GM19438 (cell line): ENCODE results near the gene HIPK2.
"Not testable (repeated sequence)": the region's sequence is repeated elsewhere in the genome, so short reads cannot be mapped to it uniquely, and the experiment has no call there.

ENCODE experiments used
- ATAC-seq: cut with Tn5 transposase; IDR thresholded peaks from one replicate; pipeline ENCODE4 v1.9.1; 2021; ENCODE audit warnings: low read depth; ENCODE audit not compliant: unreplicated experiment

Gene HIPK2

DNA sequence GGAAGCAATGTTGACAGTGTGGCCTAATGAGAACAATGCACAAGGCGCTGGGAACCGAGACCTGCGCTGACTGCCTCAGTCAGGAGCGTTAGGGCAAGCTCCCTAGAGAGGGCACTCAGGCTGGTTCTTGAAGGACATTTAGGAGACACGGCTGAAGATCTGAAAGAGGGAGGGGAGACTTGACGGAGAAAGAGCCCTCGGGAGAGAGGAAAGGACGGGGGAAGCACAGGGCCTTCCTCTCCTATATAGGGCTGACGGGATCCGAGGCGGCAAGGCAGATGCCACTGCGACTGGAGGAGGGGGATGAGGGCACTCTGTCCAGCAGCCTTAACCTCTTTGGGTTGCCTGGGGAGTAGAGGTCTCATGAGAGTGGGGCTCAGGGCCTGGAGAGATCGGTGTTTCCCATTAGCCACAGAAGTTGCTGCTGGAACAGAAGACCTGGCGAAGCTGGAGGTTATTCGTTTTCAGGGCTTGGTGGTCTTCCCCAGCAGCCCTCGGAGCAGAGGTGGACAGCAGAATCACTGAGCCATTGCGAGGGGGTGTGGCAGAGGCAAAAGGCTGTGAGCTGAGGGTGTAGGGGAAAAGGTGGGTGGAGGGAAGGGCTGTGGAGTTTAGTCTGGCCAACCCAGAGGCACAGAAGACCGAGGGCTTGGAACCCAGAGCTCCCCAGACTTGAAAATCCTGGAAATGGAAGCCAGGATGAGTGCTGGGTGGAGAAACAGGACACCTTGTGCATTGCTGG, 218.3 kb downstream of the HIPK2 start:
- ATAC-seq = no peak

DNA sequence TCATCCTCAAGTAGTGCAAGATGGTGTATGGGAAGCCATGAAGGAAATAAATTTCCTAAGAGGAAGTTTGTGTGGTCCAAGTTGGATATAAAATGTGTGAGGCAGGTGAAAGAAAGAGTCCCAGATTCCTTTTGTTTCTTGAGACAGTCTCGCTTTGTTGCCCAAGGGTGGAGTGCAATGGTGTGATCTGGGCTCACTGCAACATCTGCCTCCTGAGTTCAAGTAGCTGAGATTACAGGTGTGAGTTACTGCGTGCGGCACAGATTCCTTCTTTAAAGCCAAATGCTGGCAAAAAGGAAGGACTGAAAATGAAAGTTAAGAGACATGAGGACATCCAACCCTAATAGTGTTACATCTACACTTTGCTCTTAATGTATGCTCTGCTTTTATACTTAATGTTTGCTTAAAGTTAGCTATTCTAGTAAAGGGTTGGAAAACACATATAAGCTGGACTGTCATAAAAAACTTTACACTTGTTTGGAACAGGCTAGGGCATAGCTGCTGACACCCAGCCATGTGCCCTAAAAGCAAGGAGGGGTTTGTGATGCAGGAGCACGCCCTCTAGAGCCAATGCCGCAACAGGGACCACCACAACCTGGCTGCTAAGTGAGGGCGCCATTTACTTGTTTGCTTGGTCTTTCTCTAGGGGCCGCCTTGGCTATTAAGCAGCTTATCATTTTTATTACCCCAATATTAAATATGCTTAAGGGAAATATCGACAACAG, 219.8 kb downstream of the HIPK2 start:
- no peak for ATAC-seq

DNA sequence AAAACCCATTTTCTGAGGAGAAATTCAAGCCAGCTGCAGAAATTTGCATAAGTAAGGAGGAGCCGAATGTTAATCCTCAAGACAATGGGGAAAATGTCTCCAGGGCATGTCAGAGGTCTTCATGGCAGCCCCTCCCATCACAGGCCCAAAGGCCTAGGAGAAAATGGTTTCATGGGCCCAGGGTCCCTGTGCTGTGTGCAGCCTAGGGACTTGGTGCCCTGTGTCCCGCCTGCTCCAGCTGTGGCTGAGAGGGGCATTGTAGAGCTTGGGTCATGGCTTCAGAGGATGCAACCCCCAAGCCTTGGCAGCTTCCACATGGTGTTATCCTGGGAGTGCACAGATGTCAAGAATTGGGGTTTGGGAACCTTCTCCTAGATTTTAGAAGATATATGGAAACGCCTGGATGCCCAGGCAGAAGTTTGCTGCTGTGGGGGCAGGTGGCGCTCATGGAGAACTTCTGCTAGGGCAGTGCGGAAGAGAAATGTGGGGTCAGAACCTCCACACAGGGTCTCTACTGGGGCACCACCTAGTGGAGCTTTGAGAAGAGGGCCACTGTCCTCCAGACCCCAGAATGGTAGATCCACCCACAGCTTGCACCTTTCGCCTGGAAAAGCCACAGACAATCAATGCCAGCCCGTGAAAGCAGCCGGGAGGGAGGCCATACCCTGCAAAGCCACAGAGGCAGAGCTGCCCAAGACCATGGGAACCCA, 223.7 kb downstream of the HIPK2 start:
- not testable (repeated sequence) for ATAC-seq

DNA sequence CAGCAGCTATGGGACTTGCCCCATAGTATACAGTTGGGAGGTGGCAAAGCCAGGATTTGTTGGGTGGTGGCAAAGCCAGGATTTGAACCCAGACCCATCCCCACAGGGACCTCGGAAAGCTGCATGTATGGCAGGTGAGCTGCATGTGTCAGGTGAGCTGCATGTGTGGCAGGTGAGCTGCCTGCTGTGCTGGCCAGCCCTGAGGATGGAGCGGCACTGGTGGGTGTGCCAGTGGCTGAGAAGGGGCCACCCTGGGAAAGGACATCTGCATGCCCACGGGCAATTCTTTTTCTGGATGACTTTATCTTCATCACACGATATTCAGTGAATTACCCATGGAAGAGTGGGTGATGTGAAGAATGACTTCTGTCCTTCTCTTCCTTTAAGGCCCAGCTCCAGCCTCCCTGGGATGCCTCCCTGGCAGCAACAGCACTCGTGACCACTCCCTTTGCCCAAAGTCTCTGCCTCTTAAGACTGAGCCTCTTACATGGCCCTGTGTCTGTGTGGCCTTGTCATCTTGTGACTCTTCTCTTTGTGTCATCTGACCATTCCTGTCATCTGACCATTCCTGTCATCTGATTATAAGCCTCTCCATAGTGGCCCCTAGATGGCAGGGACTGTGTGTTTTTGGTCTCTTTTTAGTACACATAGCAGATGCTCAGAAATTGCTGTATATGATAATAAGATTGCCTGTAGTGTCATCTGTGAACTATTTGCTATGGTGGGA, 229.3 kb downstream of the HIPK2 start:
- ATAC-seq = no peak

DNA sequence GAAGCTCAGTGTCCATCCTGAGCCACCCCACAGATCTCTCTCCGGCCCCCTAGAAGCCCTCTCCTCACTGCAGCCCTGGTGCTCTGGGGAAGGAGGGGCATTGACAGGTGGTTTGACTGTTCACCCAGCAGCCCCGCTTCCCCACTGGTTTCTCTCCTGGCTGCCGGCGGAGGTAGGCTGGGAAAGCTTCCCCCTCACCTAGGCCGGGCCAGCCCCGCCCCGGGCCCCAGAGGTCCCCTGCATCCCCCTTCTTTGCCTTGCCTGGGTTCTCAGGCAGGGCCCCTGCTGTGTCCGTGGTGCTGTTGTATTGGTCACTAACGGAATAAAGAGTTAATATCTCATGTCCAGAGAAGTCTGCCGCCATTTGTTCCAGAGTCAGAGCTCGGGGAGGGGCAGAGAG, 233.2 kb downstream of the HIPK2 start:
- ATAC-seq = no peak

DNA sequence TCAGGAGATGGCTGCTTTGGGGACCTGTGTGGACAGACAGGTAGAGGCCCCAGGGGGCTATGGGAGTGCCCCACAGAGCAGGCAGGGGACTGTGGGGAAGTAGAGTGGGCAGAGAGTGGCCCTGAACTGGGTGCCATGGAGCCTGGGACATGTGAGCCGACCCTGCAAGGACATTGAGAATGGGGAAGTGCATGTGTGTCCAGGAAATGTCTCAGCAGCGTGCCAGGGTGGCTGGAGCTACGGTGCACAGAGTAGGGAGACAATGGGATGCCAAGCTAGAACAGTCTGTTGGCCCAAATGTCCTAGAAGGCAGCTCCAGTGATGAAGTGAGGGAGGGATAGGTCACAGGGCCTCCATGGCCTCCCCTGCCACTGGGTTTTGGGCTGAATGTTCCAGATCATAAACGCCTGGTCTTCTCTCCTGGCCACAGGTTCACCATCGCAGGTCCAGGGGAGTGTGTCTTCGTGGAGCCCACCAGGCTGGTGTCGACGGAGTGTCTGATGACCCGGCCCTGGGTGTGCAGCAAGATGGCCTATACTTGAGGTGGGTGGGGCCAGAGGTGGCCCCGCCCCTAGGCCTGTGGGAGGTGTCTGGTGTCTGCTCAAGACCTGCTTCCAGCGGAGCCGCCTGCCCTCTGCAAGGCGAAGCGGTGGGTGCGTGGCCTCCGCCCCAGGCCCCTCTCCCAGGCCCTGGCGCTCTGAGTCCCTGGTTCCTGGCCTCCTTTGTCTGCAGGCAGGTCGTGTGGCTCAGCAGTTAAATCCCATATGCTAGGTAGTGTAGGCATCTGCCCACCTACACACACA, 233.8 kb downstream of the HIPK2 start:
- no peak for ATAC-seq

DNA sequence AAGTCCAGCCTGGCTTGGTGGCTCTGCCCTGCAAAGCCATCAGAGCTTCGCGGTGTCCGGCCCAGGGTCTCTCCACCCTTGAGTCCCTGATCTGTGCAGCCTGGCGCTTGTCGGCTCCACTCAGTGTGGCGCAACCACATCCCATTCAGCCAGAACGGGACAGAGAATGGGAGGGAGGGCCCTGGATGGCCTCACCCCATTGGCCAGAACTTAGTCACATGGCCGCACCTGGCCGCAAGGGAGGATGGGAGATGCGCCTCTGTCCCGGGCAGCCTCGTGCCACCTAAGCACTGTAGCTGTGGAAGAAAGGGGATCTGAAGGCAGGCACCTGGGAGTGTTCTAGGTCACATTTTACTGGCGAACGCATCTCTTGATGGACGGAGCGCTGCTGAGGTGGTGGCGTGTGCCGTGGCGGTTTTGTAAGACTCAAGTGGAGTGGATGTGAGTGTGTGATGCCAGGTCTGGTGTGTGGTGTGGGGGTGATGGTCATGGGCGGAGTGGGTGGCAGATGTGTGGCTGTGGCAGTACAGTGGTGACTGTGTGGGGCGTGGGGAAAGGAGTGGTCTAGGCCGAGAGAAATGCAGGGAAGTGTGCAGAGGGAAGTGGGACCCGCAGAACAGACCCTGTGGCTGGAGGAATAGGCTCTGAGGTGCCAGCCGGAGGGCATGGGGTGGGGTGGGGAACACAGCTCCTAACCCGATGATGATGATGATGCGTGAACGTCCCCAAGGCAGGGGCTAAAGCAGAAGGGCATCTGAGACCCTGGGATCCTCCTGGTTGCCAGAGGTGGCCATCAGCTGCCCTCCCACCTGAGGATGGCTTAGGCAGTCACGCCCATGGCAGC, 235.3 kb downstream of the HIPK2 start:
- no peak for ATAC-seq

DNA sequence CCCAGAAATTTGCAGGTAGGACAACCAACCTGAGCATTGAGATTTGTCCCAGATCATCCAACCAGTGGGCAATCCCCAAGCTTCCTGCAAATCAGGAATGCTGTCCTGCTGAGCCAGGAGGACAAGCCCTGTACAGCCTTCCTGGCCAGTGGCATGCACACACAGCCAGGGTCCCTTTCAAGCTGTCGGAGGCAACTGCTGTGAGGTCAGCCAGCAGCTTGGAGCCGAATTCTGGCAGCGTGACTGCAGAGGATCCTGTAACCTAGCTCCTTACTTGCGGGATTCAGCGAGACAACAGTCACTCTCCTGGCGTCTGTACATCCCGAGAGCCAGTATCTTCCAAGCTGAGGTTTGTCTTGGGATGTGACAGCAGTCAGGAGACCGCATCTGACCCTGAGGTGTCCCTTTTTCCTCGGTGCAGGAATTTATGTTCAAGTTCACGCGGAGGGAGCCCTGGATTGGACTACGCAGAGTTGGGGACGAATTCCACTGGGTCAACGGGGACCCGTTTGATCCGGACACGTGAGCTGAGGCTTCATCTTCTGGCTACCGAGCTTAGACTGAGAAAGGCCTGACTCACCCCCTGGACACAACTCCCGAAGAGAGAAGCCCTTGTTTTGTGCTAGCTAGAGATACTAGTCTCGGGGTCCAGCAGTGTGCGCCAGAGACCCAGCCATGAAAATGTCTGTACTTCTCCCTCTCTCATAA, 236.0 kb downstream of the HIPK2 start:
- no peak for ATAC-seq

DNA sequence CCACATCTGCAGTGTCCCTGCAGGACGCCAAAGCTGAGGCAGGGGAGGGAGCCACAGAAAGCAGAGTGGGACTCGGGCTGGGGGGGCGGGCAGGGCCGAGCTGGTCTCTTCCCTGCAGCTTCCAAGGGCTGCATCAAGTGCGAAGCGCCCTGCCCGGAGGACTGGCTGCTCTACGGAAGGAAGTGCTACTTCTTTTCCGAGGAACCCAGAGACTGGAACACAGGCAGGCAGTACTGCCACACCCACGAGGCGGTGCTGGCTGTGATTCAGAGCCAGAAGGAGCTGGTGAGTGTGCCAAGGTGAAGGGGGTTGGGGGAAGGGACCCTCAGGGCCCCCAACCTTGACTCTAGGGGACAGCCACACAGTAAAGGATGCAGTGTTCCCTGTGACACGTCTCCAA, 237.6 kb downstream of the HIPK2 start:
- no peak for ATAC-seq

DNA sequence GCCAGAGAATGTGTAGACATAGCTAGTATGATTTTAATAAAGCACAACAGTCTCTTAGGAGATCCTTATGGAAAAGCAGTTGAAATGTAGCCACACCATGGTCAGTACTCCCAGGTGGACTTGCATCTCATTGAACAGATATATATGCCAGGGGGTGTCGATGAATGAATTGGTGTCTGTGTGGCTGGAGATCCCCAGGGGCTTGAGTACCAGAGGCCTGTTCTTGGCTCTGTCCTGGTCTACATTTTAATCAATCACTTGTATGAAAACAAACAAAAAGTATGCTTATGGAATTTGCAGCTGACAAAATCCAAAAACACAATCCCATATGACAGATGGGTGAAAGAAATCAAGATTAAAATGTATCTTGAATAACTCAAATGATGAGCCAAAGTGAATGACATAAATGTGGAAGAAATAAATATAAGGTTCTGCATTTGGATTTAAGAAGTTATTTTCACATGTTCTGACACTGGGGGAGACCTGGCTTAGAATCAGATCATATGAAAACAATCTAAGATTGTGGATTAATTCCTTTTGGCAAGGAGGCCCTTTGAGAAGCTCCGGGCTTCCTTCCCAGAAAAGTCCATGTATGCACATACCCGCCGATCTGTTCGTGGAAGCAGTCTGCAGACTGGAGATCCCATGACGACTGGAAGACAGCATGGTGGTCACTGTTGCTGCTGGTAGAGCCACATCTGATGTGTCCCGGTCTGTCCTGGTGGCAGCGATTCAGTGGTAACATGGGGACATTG, 238.7 kb downstream of the HIPK2 start:
- no peak for ATAC-seq

DNA sequence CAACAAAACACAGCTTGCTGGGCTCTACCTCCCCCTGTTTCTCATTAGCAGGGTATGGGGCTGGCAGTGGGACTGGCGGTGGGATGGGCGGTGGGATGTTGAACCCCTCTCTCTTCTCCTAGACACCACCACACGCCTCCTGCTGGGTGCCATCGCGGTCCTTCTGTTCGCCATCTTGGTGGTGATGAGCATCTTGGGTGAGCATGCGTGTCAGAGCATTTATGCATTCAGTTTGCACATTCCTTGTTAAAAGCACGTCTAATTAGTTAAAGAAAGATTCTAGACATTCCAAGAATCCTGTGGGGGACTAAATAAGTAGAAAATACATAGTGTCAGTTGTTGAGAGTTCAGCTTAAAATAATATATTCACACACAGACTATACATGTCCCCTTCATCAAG, 241.6 kb downstream of the HIPK2 start:
- no peak for ATAC-seq

DNA sequence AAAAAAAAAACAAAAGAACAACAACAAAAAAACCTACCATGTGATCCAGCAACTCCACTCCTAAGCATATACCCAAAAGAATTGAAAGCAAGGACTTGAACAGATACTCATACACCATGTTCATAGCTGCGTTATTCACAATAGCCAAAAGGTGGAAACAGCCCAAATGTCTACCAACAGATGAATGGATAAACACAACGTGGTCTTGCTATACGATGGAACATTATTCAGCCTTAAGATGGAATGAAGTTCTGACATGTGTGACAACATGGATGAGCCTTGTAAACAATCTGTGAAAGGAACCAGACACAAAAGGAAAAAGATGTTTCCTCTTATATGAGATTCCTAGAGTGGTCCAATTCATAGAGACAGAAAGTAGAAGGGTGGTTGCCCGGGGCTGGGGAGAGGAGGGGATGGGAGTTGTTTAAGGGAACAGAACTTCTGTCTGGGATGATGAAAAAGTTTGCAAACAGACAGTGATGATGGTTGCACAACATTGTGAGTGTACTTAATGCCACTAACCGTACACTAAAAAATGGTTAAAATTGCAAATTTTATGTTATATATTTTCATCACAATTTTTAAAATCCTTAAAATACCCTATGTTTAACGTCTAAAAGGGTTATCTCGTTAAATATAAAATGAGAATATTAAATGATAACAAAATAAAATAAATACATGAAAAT, 242.7 kb downstream of the HIPK2 start:
- no peak for ATAC-seq

DNA sequence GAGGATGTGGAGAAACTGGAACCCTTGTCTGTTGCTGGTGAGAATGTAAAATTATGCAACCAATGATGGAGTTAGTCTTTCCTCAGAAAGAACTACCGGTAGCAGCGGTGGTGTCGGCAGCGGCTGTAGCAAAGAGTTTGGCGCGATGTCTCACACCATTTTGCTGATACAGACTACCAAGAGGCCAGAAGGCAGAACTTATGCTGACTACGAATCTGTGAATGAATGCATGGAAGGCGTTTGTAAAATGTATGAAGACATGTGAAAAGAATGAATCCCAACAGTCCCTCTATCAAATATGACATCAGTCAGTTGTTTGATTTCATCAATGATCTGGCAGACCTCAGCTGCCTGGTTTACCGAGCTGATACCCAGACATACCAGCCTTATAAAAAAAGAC, 243.7 kb downstream of the HIPK2 start:
- ATAC-seq = no peak

DNA sequence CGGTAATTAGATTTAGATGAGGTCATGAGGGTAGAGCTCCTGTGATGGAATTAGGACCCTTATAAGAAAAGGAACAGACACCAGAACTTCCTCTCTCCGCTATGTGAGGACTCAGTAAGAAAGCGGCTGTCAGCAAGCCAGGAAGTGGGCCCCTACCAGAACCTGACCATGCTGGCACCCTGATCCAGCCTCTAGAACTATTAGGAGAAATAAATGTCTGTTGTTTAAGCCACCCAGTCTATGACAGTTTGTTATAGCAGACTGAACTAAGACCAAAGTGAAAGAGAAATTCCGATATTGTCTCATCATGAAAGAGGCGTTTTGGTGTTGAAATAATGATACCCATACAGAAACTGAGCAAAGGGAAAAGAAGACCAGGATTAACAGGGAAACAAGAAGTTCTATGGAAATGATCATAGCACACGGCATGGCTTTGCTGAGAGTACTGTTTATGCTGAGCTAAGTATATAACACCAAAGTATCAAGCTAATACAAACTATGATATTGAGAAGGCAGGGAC, 245.1 kb downstream of the HIPK2 start:
- ATAC-seq = no peak

DNA sequence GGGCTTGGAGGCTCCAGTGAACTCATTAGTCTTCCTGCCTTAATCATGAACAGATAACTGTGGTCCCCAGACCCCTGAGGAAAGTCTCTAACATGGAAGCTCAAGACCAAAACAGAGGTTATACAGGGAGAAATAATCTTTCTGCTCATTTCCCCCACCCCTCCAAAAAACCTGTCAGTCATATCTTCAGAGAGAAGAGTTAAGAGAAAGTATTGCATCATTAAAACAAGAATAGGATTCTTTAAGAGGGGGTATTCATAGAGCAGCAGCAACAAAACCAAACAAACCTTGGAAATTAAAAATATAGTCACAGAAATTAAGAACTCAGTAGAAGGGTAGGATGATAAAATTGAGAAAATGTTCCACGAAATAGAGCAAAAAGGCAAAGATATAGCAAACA, 246.7 kb downstream of the HIPK2 start:
- ATAC-seq = no peak

DNA sequence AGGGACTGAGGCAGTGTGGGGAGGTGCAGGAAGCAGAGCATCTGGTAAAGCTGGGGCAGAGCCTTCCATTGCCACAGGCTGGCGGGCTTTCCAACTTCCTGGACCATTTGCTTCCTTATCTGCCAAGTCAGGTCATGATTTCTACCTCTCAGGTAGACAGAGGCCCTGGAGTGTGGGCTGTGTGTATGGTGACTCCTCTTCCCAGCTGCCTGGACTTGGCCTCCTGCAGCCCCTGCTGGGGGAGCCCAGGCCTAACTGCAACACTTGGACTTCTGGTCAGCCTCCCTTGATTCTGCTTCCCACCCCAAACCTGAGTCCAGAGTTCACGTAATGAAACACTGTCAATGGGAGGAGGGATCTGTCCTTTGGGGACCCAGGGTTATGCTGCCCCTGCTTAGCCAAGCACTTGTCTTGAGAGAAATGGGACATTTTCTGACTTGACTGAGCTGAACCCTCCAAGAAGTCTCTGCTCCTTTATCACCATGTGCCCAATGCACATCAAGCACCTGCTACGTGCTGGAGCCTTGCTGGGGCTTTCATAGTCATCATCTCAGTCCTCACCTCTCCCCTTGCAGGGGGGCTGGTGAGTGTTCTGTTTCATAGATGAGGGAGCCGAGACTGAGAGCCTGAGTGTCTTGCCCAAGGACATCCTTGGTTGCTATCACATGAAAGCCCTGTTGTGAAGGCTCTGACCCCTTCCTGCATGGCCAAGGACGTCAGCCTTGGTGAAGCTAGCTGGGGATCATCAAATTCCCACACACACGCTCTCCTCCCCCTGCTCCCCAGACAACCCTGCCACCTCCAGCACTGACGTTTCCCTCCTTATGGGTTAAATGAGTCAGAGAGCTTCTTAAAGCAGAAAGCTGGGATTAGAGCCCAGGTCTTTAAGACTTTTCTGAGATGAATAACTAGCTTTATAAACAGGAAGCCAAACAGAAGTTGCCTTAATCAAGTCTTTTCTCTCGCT, 250.9 kb downstream of the HIPK2 start:
- no peak for ATAC-seq
